Measurements from ENCODE around the gene C20orf204. TPM values are rescaled to one million over a fixed set of nuclear protein-coding genes. Genes with fewer than 3 reads are reported as not detected.
A peak's percentile ranks its signal among the peaks of the same experiment; 100 is the strongest.

The C20orf204 gene
- total RNA-seq, 4 donors from 2014 or later: 0.17 to 1.6 (median 0.32) TPM

DNA sequence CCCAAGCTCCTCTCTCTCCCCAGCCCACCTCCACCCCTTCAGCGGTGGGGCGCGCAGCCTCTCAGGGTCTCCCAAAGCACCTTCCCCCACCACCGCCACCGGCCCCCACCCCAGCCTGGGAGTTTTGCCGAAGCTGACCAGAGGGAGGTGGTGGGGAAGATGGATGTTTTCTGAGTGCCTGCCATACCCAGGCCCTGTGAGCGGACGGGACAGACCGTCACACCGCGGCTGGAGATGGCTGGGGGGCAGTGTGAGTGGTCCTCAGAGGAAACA is 5.7 kb downstream of the C20orf204 start:
- TF ChIP-seq EP300 (IDR thresholded peaks at IDR 0.05): no peak
- no peak for TF ChIP-seq POLR2AphosphoS5 (IDR thresholded peaks at IDR 0.05)
- TF ChIP-seq, protein P1, sequence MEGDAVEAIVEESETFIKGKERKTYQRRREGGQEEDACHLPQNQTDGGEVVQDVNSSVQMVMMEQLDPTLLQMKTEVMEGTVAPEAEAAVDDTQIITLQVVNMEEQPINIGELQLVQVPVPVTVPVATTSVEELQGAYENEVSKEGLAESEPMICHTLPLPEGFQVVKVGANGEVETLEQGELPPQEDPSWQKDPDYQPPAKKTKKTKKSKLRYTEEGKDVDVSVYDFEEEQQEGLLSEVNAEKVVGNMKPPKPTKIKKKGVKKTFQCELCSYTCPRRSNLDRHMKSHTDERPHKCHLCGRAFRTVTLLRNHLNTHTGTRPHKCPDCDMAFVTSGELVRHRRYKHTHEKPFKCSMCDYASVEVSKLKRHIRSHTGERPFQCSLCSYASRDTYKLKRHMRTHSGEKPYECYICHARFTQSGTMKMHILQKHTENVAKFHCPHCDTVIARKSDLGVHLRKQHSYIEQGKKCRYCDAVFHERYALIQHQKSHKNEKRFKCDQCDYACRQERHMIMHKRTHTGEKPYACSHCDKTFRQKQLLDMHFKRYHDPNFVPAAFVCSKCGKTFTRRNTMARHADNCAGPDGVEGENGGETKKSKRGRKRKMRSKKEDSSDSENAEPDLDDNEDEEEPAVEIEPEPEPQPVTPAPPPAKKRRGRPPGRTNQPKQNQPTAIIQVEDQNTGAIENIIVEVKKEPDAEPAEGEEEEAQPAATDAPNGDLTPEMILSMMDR (IDR thresholded peaks at IDR 0.05): no peak
- TF ChIP-seq POLR2A (IDR thresholded peaks at IDR 0.05; ENCODE audit: low read depth): no peak
- intact Hi-C loops (cut with DNase I): no loop called here
- Histone ChIP-seq H3K9me3 (no peaks in the 10 kb centered on the region), H3K27me3 (peaks cover 3 to 99% (median 56%) of the 10 kb centered on the region in 4 donors), H3K4me1 (peaks cover 37 to 60% (median 53%) of the 10 kb centered on the region in 4 donors), H3K4me3 (peak overlapping the region; percentile 43 to 56 (median 47)), H3K36me3 (peaks cover 0 to 6% (median 0%) of the 10 kb centered on the region in 4 donors), H3K27ac (replicated peaks in 1 of 4) (peak overlapping the region in 3 of 4 donors; percentile 65 to 75 (median 71))
- WGBS: 3% methylated on average over 5 of the region's 11 CpGs
- no peak for DNase-seq (ENCODE audit: extremely low spot score)

DNA sequence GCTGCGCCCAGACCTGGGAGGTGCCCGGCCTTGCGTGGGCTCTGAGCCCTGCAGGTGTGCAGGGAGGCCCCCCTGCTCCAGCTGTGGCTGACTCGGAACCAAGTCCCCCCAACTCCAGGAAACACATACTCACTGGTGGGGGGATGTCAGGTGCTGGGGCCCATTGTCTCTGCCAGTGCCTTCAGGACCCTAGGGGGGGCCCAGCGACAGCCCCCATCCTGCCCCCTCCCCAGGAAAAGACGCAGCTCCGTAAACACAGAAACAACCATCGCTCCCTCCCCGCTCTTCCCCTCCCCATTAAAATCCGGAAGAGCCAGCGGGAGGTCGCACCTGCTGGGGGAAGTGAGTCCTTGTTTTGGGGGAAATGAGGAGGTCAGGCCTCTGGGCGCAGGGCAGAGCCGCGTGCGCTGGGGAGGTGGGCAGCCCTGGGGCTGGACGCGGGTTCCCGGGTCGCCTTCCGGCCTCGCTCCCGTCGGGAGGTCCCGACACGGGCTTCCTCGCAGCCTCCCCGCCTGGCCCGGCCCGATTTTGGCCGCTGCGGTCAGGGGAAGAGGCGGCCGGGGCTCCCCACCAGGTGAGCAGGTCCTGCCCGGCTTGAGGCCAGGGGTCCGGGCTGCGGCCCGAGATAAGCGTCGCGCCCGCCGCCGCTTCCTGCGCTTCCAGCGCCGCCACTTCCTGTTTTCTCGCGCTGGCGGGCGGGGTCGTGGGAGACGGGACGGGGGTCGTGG is 6.2 kb downstream of the C20orf204 start:
- H3K9me3 ChIP-seq: no peaks in the 10 kb centered on the region
- peaks cover 37 to 60% (median 53%) of the 10 kb centered on the region in 4 donors for H3K4me1 ChIP-seq
- intact Hi-C loops (cut with DNase I): no loop called here
- peaks cover 0 to 11% (median 0%) of the 10 kb centered on the region in 4 donors for H3K36me3 ChIP-seq
- peak overlapping the region in 3 of 4 donors; percentile 65 to 75 (median 71) for H3K27ac ChIP-seq (replicated peaks in 1 of 4)
- peaks cover 3 to 99% (median 53%) of the 10 kb centered on the region in 4 donors for H3K27me3 ChIP-seq
- peak overlapping the region; percentile 43 to 56 (median 47) for H3K4me3 ChIP-seq
- no peak for TF ChIP-seq POLR2A (IDR thresholded peaks at IDR 0.05; ENCODE audit: low read depth)
- TF ChIP-seq, protein P1 (IDR thresholded peaks at IDR 0.05): no peak
- 15% methylated on average over 2 of the region's 55 CpGs for WGBS
- no peak for DNase-seq (ENCODE audit: extremely low spot score)

DNA sequence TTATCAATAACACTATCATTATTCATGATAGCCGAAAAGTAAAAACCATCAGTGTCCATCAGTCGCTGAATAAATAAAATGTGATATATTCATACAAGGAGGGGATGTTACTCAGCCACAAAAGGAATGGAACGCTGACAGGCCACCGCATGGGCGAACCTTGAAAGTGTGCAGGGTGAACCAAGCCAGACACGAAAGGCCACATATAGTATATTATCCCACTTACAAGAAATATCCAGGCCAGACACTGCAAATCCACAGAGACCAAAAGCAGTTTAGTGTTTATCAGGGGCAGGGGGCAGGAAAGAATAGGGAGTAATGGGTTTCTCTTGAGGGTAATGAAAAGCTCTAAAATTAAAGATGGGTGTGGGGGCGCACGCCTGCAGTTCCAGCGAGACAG is 7.8 kb downstream of the C20orf204 start:
- no peak overlapping the region for H3K4me3 ChIP-seq
- H3K27me3 ChIP-seq: peaks cover 0 to 99% (median 48%) of the 10 kb centered on the region in 4 donors
- H3K36me3 ChIP-seq: peaks cover 0 to 21% (median 0%) of the 10 kb centered on the region in 4 donors
- no peak for DNase-seq (ENCODE audit: extremely low spot score)
- no peaks in the 10 kb centered on the region for H3K9me3 ChIP-seq
- intact Hi-C loops (cut with DNase I): no loop called here
- no peak overlapping the region for H3K27ac ChIP-seq (replicated peaks in 1 of 4)
- TF ChIP-seq POLR2AphosphoS5 (IDR thresholded peaks at IDR 0.05) (no peak), EP300 (IDR thresholded peaks at IDR 0.05) (no peak), POLR2A (IDR thresholded peaks at IDR 0.05; ENCODE audit: low read depth) (no peak)
- TF ChIP-seq, protein P1 (IDR thresholded peaks at IDR 0.05): no peak
- peaks cover 25 to 56% (median 47%) of the 10 kb centered on the region in 4 donors for H3K4me1 ChIP-seq
- 85% methylated on average over 9 of the region's 9 CpGs for WGBS

DNA sequence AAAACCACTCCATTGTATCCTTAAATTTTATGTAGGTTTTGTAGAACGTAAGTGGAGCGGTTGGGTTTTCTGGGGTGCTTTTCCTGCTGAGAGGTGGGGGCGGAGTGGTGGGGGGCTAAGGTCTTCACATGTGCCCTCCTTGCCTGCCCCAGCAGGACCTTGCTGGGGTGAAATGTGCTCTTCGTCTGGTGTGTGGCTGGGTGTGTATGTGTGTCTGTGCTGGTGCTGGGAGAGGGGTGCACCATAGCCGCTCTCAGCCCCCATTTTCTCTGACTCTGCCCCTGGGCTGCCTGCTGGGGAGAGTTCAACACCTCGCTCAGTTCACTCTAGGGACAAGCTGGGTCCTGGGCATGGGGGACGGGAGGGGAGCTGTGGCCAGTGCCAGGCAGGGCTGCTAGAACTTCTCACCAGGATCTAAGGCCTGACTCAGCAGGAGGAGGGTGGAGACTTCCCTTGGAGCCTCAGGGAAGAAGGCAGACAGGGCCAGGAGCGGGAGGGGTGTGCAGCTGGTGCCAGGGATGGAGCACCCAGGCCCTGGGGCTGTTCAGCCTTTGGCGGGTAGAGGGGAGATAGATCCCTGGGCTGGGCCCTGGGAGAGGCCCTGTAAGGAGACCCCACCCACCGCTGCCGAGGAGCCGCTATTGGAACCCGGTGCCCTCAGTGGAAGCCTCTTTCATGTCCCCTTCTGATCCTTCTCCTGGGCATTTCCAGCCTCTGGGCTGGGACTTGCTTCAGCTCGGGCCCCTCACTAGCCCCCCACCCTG is 8.7 kb downstream of the C20orf204 start:
- peak overlapping the region in 3 of 4 donors; percentile 45 to 55 (median 50) for H3K27ac ChIP-seq (replicated peaks in 1 of 4)
- 63% methylated on average over 14 of the region's 14 CpGs for WGBS
- peaks cover 20 to 54% (median 44%) of the 10 kb centered on the region in 4 donors for H3K4me1 ChIP-seq
- TF ChIP-seq POLR2A (IDR thresholded peaks at IDR 0.05; ENCODE audit: low read depth) (no peak), EP300 (IDR thresholded peaks at IDR 0.05) (no peak), POLR2AphosphoS5 (IDR thresholded peaks at IDR 0.05) (peak; percentile 30 to 44)
- TF ChIP-seq, protein P1 (IDR thresholded peaks at IDR 0.05): no peak
- H3K36me3 ChIP-seq: peaks cover 0 to 21% (median 0%) of the 10 kb centered on the region in 4 donors
- intact Hi-C loops (cut with DNase I): no loop called here
- DNase-seq (ENCODE audit: extremely low spot score): no peak
- H3K4me3 ChIP-seq: peak overlapping the region in 1 of 4 donors; percentile 30
- no peaks in the 10 kb centered on the region for H3K9me3 ChIP-seq
- peaks cover 0 to 99% (median 43%) of the 10 kb centered on the region in 4 donors for H3K27me3 ChIP-seq

All from esophagus muscularis mucosa (tissue), 4 donors.